Limb (tissue), 2 donors: Measurements from ENCODE around the gene ARHGAP18.
A peak's percentile ranks its signal among the peaks of the same experiment; 100 is the strongest.

Experiments
- DNase-seq, 2 donors: peaks; one replicate each; pipeline ENCODE4 v3.0.0-alpha.2; 2016; ENCODE audit errors: extremely low spot score in 2 of 2

Gene ARHGAP18

GRCh38 chr6:129691709-129692108, 18.3 kb downstream of the ARHGAP18 start:
- DNase-seq = no peak

GRCh38 chr6:129691043-129691640, 18.8 kb downstream of the ARHGAP18 start:
- DNase-seq = no peak

- DNase-seq = no peak
These were observed 22.9 kb downstream of the ARHGAP18 start for GRCh38 chr6:129686941-129687627.

- no peak for DNase-seq
These were observed 24.3 kb downstream of the ARHGAP18 start for GRCh38 chr6:129685662-129686031.

GRCh38 chr6:129684903-129685661, 24.9 kb downstream of the ARHGAP18 start:
- DNase-seq = no peak

GRCh38 chr6:129684323-129684884, 25.6 kb downstream of the ARHGAP18 start:
- DNase-seq = no peak

DNA sequence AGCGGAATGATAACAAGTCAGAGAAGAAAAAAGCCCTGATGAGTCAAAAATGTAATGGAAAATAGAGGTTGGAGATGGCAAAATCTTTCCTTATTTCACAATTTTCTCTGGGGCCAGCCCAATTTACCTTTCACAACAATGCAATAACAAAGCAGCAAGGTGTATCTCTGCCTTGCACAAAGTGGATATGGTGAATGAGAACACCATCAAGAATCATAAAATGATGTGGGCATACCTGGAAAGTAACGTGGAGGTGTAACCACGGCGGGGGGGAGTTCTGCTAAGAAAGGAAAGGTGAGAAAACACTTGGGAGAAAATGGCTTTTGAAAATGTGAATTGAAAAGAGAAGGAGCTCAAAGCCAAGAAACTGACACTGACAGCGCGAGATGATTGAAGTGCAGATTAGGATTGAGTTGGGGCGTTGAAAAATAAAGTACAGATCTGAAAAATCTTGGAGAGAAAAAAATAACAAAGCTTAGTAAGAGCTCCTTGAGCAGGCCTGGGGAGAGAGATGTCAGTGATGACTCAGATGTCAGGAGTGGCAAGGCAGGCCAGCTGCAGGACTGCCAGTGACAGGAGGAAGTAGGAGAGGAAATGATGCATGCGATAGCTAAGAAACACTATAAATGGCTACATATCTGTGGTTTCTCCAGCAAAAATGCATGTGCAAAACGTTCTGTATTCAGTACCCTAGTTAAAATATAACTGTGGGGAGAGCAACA, 26.2 kb downstream of the ARHGAP18 start:
- peak in 1 of 2 donors; percentile 52 for DNase-seq

- DNase-seq = no peak
These were observed 28.1 kb downstream of the ARHGAP18 start for GRCh38 chr6:129681913-129682205.

DNA sequence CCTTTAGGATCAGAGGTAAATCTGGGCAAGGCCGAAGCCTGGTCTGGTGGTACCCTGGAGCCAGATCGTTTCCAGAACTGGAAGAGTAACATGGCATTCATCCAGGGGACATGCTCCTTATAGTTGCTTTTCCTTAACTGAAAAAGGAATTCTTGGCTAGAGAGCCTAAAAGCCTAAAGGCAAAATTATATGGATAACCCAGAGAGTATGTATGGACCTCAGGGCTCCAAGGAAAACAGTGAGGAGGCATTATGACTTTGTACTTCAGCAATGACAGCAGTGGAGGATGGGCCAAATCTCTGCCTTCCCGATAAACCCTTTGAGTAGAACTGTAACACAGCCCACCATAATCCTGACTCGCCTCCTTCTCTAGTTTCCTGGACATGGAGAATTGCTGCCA, 29.3 kb downstream of the ARHGAP18 start:
- no peak for DNase-seq

DNA sequence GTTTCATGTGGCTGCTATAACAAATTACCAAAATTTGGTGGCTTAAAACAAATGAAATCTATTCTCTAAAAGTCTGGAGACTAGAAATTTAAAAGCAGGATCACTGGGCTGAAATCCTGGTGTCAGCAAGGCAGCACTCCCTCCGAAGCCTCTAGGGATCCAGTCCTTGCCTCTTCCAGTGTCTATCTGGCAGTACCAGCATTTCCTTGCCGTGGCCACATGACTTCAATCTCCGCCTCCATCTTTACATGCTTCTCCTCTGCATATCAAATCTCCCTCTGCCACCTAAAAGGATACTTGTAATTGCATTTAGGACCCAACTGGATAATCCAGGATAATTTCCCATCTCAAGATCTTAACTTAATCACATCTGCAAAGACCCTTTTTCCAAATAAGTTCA, 30.2 kb downstream of the ARHGAP18 start:
- DNase-seq = no peak

- DNase-seq = peak in 1 of 2 donors; percentile 51
These were observed 30.7 kb downstream of the ARHGAP18 start for GRCh38 chr6:129679275-129679674.

DNA sequence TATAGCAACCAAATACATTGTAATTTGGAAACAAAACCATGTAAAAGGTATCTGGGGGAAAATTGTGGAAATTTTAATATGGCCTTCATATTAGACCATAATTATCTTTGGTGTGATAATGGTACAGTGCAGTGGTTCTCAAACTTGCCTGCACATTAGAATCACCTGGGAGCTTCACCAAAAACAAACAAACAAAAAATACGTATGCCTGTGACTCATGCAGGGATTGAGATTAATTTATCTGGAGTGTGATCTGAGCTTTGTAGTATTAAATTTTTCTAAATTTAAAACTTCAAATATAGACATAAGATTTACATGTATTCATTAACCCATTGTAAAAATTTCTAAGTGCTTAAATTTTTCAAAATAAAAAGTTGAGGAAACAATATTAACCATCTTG, 31.5 kb downstream of the ARHGAP18 start:
- DNase-seq = no peak

DNA sequence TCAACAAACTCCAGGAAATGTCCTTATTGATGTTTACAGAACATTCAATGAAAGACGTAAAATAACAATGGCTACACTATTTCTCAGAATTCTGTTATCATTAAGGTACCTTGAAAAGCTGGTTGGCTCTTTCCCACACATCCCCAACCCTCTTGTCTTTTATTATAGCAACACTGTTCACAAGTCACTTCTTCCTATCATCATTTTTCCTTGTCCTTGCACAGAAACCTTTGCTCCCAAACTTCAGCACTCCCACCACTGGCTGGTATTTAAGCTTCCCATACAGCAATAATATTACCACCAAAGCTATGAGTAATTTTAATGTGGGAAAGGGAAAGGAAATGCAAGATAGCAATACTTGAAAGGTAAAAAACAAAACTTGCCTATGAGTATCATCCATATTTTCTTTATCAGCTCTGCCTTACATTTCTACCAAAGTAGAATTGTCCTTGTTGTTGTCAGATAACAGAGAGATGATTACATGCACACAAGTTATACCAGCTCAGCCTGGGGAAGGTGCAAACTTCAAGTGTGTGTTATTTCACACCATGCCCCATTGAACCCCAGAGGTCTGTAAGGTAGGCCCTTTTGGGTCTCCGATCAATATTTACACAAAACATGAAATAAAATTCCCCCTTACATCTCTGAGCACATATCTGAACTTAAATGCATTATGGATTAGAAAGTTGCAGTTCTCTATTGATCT, 32.2 kb downstream of the ARHGAP18 start:
- DNase-seq = no peak

- no peak for DNase-seq
These were observed 34.1 kb downstream of the ARHGAP18 start for GRCh38 chr6:129675669-129676472.

- no peak for DNase-seq
These were observed 36.2 kb downstream of the ARHGAP18 start for GRCh38 chr6:129673748-129674147.

- DNase-seq = no peak
These were observed 36.9 kb downstream of the ARHGAP18 start for GRCh38 chr6:129672881-129673631.

GRCh38 chr6:129672341-129672682, 37.7 kb downstream of the ARHGAP18 start:
- DNase-seq = no peak

- DNase-seq = no peak
These were observed 38.3 kb downstream of the ARHGAP18 start for GRCh38 chr6:129671442-129672340.

DNA sequence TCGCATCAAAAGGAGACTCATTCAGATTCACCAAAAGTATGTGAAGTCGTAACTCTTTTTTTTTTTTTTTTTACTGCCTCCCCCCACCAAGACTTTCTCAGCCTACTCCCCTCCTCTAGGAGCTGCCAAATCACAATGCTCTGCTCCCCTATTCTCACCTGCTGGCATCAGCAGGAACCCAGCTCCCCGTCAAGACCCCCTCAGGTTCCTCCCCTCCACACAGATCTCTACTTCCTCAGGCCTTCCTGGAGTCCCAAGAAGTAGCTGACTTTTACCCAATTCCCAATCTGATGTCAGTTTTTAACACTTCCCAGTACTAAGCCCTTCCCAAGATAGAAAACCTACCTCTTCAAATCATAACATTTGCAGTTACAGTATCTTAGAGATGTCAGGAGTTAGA, 39.3 kb downstream of the ARHGAP18 start:
- no peak for DNase-seq
